Loucy (cell line): Measurements from ENCODE around the gene ZNF865.

Experiments used
- EZH2phosphoT487 ChIP-seq: fragments of 200-600 bp; IDR thresholded peaks from 2 replicates; pipeline ENCODE4 v1.6.1; 2018; ENCODE audit warnings: antibody characterized with exemption, mild to moderate bottlenecking, moderate library complexity, borderline replicate concordance
- TF ChIP-seq, protein P1 (sequence below): fragments of 200-600 bp; sonication (generic); conservative IDR thresholded peaks from 2 replicates; pipeline ENCODE4 v1.5.1; 2014; ENCODE audit warnings: mild to moderate bottlenecking, antibody characterized with exemption, low read length

DNA sequence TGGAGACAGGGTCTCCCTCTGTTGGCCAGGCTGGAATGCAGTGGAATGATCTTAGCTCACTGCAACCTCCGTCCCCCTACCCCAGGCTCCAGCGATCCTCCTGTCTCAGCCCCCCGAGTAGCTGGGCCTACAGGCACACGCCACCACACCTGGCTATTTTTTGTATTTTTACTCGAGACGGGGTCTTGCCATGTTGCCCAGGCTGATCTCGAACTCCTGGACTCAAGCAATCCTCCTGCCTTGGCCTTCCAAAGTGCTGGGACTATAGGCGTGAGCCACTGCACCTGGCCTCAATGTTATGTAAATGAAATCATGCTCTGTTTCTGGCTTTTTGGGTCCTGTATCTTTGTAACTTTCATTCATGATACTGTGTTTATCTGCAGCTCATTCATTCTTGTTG, 16.7 kb upstream of the ZNF865 start:
- TF ChIP-seq, protein P1, sequence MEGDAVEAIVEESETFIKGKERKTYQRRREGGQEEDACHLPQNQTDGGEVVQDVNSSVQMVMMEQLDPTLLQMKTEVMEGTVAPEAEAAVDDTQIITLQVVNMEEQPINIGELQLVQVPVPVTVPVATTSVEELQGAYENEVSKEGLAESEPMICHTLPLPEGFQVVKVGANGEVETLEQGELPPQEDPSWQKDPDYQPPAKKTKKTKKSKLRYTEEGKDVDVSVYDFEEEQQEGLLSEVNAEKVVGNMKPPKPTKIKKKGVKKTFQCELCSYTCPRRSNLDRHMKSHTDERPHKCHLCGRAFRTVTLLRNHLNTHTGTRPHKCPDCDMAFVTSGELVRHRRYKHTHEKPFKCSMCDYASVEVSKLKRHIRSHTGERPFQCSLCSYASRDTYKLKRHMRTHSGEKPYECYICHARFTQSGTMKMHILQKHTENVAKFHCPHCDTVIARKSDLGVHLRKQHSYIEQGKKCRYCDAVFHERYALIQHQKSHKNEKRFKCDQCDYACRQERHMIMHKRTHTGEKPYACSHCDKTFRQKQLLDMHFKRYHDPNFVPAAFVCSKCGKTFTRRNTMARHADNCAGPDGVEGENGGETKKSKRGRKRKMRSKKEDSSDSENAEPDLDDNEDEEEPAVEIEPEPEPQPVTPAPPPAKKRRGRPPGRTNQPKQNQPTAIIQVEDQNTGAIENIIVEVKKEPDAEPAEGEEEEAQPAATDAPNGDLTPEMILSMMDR = no peak
- no peak for TF ChIP-seq EZH2phosphoT487
